CD1c-positive myeloid dendritic cell (primary cell): ENCODE measurements around the gene NOG.

Experiments used
- DNase-seq: peaks from one replicate; pipeline ENCODE4 v3.0.0-alpha.2; 2016; ENCODE audit errors: extremely low spot score

Gene NOG

GRCh38 chr17:56596691-56597494 lies 3.4 kb downstream of the NOG start:
- DNase-seq, result no peak

- no peak for DNase-seq
Observed at GRCh38 chr17:56597495-56597990, 4.0 kb downstream of the NOG start.

GRCh38 chr17:56598466-56598865 lies 5.0 kb downstream of the NOG start:
- DNase-seq, result no peak

GRCh38 chr17:56599088-56599487 lies 5.6 kb downstream of the NOG start:
- no peak for DNase-seq

GRCh38 chr17:56599566-56599965 lies 6.1 kb downstream of the NOG start:
- DNase-seq, result no peak

- no peak for DNase-seq
Observed at GRCh38 chr17:56600256-56600655, 6.8 kb downstream of the NOG start.

DNA sequence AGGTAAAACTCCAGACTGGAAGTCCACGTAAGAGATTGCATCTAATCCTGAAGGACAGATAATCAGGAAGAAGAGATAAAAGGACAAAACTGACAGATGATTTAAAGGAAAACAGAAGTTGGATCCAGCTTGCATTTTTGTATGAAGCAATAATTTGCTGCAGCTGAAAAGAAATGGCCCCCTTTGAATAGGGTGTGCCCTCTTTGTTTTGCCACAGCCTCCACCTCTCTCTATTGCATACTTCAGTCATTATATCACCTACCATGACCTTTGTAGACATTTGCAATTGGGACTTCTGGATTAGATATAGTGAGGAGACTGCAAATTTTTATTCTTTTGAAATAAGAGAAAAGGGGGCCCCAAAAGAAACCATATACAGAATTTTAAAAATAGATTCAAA lies 8.1 kb downstream of the NOG start:
- no peak for DNase-seq

DNA sequence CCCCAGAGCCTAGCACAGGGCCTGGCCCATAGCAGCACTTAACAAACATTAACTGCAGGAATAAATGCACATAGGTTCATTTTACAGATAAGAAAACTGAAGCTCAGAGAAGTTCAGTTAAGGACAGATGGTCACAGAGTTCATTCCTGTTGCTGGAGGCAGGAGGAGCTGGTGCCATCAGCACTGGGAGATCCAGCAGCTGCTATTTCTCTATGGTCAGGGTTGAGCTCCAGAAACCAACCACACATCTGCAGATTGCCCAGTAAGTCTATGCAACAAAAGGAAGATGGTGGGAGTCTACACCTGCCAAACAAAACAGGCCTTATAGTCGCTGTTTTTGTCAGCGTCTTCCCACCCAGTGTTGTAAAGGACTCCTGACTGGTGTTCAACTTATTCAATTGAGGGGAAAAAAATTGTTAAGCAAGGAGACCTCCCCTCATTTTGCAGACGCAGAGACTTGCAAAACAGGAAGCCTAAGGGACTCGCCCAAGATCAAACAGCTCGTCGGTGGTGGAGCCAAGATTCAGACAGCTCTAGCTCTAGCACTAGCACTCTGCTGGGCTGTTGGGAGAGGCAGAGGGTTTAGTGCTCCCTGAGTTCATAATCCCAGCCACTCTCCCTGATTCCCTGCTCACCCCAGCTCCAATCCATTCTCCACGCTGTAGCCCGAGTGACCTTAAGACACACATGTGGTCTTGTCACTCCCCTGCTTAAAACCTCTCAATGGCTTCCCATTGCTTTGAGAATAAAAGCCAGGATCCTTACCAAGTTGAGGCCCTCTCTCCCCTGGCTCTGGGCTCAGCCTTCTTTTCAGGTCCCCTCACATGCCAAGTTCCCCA lies 9.0 kb downstream of the NOG start:
- DNase-seq, result no peak

- no peak for DNase-seq
Observed at GRCh38 chr17:56603486-56604238, 10.2 kb downstream of the NOG start.

- no peak for DNase-seq
Observed at GRCh38 chr17:56604691-56605290, 11.3 kb downstream of the NOG start.

GRCh38 chr17:56608944-56609343 lies 15.4 kb downstream of the NOG start:
- DNase-seq, result no peak

GRCh38 chr17:56610321-56610720 lies 16.8 kb downstream of the NOG start:
- no peak for DNase-seq

GRCh38 chr17:56613131-56613530 lies 19.6 kb downstream of the NOG start:
- DNase-seq, result no peak

GRCh38 chr17:56614522-56614921 lies 21.0 kb downstream of the NOG start:
- no peak for DNase-seq

- DNase-seq, result no peak
Observed at GRCh38 chr17:56616239-56616638, 22.7 kb downstream of the NOG start.

DNA sequence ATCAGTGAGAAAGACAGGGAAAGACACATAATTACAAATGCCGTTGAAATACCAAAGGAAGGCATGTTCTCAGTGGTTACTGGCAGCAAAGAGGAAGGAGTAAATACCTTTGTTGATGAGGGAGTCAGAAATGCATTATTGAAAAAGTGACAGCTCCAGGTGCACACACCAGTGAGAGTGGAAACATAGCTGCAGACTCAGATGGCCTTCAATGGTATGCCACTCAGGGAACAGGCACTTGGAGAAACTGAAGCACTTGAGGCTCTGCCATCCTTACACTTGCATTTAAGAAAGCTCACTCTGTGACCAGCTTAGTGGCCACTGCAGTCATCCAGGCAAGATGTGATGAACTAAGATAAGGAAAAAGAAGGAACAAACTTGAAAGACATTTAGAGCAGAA lies 29.9 kb downstream of the NOG start:
- DNase-seq, result no peak

DNA sequence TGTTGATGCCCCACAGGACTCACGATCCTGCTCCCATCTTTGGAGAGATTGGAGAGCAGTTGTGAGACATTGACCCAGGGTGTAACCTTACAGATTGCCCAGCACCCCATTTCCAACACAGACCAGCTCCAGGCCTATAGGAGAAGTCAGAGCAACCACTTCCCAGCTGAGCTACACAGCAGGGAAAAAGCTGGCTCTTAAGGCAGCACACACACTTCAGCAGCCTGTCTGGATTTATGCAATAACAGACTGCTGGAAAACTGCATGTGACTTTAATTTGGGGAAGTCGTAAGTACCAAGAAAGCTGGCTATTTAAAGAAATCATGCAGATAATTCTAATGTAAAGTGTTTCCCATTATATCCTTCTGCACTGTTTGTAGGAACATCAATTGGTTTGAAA lies 30.8 kb downstream of the NOG start:
- peak; percentile 23 for DNase-seq

GRCh38 chr17:56624912-56625311 lies 31.4 kb downstream of the NOG start:
- DNase-seq, result no peak

- no peak for DNase-seq
Observed at GRCh38 chr17:56629531-56630075, 36.1 kb downstream of the NOG start.

- DNase-seq, result no peak
Observed at GRCh38 chr17:56630202-56630601, 36.7 kb downstream of the NOG start.

DNA sequence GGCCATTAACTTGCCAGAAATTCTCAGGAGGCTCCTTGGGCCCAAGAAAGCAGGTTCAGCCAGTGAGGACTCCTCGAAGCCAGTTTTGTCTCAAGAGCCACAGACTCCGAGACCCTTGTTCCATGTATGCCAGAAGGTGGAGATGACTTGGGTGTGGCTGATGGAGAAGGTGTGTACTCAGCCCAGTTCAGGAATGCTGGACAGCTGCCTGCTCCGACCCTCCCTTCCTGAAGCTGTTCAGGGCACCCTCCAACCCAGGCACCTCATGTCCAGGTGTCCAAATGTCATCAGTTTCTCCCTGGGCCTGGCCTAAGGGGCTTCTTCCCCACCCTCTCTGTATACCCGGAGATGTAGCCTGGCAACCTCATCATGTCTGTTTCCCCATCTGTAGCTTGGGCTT lies 40.2 kb downstream of the NOG start:
- DNase-seq, result no peak
